Effector memory CD4-positive, alpha-beta T cell (primary cell): ENCODE results near the gene MAT2A.
A peak's percentile ranks its signal among the peaks of the same experiment; 100 is the strongest.
"Not testable (repeated sequence)": the region's sequence is repeated elsewhere in the genome, so short reads cannot be mapped to it uniquely, and the experiment has no call there.

Source experiments
- DNase-seq, 3 donors: peaks; one replicate each; pipeline ENCODE4 v3.0.0-alpha.2; 2020
- H3K27ac ChIP-seq: 2 replicates; pipeline ENCODE4 v1.7.0; 2013; ENCODE audit warnings: mild to moderate bottlenecking, low read length, moderate library complexity; ENCODE audit not compliant: insufficient read depth, poor library complexity, severe bottlenecking
- H3K27me3 ChIP-seq: replicated peaks from 2 replicates; pipeline ENCODE4 v1.7.0; 2013; ENCODE audit warnings: mild to moderate bottlenecking, low read length; ENCODE audit not compliant: insufficient read depth, control insufficient read depth, poor library complexity, severe bottlenecking
- H3K36me3 ChIP-seq: 2 replicates; pipeline ENCODE4 v1.7.0; 2013; ENCODE audit warnings: mild to moderate bottlenecking, low read length, moderate library complexity; ENCODE audit not compliant: control insufficient read depth, insufficient read depth
- H3K4me1 ChIP-seq: 2 replicates; pipeline ENCODE4 v1.7.0; 2013; ENCODE audit warnings: low read length, mild to moderate bottlenecking; ENCODE audit not compliant: control insufficient read depth, insufficient read depth, poor library complexity, severe bottlenecking
- H3K4me3 ChIP-seq: 2 replicates; pipeline ENCODE4 v1.7.0; 2013; ENCODE audit warnings: low read length, low read depth, mild to moderate bottlenecking; ENCODE audit not compliant: insufficient read depth, poor library complexity, severe bottlenecking
- H3K9me3 ChIP-seq: 2 replicates; pipeline ENCODE4 v1.7.0; 2013; ENCODE audit warnings: mild to moderate bottlenecking, low read length, moderate library complexity; ENCODE audit not compliant: control insufficient read depth

Gene MAT2A

DNA sequence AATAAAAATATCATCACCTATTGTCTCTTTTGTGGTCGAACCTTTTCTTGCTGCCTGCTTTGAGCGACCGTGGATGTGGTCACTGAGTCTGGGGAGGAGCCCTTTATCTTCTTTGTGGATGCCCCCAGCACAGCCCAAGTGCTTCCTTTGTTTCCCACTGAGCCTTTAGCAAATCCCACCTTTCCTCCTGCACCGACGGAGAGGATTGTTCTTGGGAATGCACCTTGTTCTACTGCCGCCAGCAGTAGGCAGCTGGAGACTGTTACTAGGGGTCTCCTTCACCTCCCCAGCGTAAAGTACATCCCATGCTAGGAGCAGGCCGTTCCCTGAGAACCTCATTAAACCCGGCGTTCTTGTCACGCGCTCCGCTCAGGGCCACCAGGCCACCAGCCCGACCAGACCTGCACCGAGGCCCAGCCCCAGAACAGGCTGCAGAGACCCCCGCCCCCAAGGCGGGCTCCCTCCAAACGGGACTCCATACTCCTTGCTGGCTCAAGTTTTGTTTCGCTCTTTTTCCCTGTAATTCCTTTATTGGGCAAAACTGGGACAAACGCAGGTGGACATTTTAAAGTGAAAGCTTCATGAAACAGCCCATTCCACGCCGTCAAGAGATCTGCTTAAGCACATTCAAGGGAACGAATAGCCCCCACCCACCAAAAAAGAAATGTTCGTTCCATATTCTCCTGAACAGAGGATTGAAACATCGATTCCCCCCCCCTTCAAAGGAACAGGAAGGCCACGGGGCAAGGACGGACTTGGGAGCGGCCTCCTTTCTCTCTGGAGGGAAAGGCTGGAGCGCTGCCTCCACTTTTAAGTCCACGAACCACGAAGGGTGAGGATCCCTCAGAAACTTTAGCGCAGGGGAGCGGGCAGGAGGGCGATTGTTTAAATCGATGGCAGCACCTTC lies 1.1 kb upstream of the MAT2A start:
- Histone ChIP-seq H3K36me3 (peaks cover 19% of the 10 kb centered on the region), H3K4me1 (peaks cover 20% of the 10 kb centered on the region), H3K27me3 (no peaks in the 10 kb centered on the region), H3K9me3 (no peaks in the 10 kb centered on the region), H3K4me3 (peak overlapping the region; percentile 94), H3K27ac (peak overlapping the region; percentile 77)
- DNase-seq, result peak in 1 of 3 donors; percentile 0

DNA sequence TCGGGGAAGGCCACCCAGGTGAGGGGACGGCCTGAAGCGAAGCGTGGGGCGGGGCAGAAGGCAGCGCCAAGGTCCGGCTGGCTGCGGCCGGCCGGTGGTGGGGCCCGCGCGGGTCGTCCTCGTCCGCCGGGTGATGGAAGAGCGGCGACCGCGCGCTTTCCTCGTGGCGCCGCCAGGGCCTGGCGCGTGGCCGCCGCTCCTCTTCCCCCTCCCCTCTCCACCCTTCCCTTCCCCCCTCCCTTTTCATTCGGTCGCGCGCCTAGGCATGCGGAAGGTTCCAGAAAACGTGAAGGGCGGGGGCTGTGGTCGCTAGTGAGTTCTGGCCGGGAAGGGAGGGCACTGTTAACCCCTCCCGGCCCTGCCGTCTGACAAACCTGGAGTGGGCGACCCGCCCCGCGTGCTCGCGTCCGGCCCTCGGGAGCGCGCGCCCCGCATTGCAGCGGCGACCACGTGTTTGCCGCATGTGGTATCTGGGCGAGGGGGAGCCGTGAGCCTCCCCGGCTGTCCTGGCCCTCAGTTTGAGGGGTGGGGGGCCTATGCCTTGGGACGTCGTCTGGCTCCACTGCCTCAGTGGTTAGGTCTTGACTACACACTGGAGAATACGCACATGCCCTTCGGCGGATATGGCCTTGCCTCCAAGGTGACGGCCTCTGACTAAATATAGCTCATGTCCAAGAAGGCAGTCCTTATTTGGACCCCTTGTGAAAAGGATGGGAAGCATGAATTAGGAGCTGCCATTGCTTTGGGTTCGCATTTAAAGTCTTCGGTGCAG lies 579 bp downstream of the MAT2A start:
- peak; percentile 52 to 63 (median 55) for DNase-seq
- Histone ChIP-seq H3K27ac (peak overlapping the region; percentile 77), H3K4me3 (peak overlapping the region; percentile 94), H3K9me3 (no peaks in the 10 kb centered on the region), H3K4me1 (peaks cover 20% of the 10 kb centered on the region), H3K36me3 (peaks cover 28% of the 10 kb centered on the region), H3K27me3 (no peaks in the 10 kb centered on the region)

DNA sequence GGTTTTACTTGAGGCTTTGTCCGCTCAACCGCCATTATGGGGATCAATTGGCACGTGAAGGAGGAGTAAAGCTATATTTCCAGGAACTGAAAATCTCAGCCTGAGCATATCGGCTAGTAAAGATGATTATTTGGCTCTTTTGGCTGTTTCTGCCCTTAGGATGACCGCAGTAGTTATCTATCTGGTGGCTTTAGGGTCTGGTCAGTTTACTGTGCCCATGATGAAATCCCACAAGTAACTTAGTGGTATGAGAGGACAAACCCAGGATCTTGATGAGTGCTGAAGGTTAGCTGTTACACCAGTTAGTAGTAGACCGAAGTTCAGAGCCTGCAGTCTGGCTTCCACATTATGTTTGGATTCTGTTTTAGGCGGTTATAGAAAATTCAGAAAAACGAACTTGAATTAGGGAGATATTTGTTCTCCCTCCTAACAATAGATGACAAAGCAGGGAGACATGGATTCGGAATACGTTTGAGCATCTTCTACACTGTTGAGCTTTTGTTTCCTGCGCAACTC lies 1.2 kb downstream of the MAT2A start:
- Histone ChIP-seq H3K4me1 (peaks cover 20% of the 10 kb centered on the region), H3K4me3 (peak overlapping the region; percentile 94), H3K27ac (peak overlapping the region; percentile 77), H3K27me3 (no peaks in the 10 kb centered on the region), H3K36me3 (peaks cover 33% of the 10 kb centered on the region), H3K9me3 (no peaks in the 10 kb centered on the region)
- no peak for DNase-seq

GRCh38 chr2:85541262-85541661 lies 2.3 kb downstream of the MAT2A start:
- Histone ChIP-seq H3K4me3 (no peak overlapping the region), H3K4me1 (peaks cover 20% of the 10 kb centered on the region), H3K36me3 (peaks cover 40% of the 10 kb centered on the region), H3K9me3 (no peaks in the 10 kb centered on the region), H3K27me3 (no peaks in the 10 kb centered on the region), H3K27ac (no peak overlapping the region)
- DNase-seq, result no peak

DNA sequence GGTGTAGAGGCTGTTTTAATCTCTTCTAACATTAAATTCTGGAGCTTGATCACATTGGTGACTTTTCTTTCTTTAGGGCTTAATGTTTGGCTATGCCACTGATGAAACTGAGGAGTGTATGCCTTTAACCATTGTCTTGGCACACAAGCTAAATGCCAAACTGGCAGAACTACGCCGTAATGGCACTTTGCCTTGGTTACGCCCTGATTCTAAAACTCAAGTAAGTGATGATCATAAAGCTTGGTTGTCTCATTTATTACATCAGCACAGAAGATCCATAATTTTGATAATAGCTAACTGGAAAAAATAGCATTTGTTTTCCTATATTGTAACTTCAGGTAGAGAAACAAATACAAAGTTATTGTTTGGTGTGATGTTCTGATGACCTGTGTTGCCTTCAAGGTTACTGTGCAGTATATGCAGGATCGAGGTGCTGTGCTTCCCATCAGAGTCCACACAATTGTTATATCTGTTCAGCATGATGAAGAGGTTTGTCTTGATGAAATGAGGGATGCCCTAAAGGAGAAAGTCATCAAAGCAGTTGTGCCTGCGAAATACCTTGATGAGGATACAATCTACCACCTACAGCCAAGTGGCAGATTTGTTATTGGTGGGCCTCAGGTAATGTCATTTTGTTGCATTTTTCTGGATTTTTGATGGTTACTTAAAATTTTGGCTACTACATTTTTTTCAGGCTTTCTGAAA lies 2.9 kb downstream of the MAT2A start:
- Histone ChIP-seq H3K9me3 (no peaks in the 10 kb centered on the region), H3K27ac (no peak overlapping the region), H3K36me3 (peaks cover 40% of the 10 kb centered on the region), H3K27me3 (no peaks in the 10 kb centered on the region), H3K4me1 (peaks cover 20% of the 10 kb centered on the region), H3K4me3 (no peak overlapping the region)
- no peak for DNase-seq

DNA sequence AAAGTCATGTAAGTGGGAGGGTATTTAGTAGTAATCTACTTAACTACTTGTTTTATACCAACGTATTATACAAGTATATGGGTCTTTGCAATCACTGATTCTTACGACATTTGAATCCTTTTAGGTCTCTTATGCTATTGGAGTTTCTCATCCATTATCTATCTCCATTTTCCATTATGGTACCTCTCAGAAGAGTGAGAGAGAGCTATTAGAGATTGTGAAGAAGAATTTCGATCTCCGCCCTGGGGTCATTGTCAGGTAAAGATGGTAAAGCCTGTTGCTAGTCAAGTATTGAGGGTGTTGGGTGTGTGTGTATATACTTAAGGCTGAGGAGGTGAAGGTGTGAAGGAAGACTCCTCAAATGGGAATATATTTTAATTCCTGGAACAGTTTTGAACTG lies 3.8 kb downstream of the MAT2A start:
- peaks cover 40% of the 10 kb centered on the region for H3K36me3 ChIP-seq
- H3K27ac ChIP-seq, result no peak overlapping the region
- DNase-seq, result no peak
- H3K4me1 ChIP-seq, result peaks cover 16% of the 10 kb centered on the region
- no peak overlapping the region for H3K4me3 ChIP-seq
- no peaks in the 10 kb centered on the region for H3K9me3 ChIP-seq
- no peaks in the 10 kb centered on the region for H3K27me3 ChIP-seq

- H3K4me3 ChIP-seq, H3K27me3 ChIP-seq, H3K9me3 ChIP-seq, DNase-seq, H3K27ac ChIP-seq: not testable (repeated sequence)
- Histone ChIP-seq H3K36me3 (peaks cover 40% of the 10 kb centered on the region), H3K4me1 (peaks cover 12% of the 10 kb centered on the region)
Measured at GRCh38 chr2:85544254-85544691, 5.3 kb downstream of the MAT2A start.

DNA sequence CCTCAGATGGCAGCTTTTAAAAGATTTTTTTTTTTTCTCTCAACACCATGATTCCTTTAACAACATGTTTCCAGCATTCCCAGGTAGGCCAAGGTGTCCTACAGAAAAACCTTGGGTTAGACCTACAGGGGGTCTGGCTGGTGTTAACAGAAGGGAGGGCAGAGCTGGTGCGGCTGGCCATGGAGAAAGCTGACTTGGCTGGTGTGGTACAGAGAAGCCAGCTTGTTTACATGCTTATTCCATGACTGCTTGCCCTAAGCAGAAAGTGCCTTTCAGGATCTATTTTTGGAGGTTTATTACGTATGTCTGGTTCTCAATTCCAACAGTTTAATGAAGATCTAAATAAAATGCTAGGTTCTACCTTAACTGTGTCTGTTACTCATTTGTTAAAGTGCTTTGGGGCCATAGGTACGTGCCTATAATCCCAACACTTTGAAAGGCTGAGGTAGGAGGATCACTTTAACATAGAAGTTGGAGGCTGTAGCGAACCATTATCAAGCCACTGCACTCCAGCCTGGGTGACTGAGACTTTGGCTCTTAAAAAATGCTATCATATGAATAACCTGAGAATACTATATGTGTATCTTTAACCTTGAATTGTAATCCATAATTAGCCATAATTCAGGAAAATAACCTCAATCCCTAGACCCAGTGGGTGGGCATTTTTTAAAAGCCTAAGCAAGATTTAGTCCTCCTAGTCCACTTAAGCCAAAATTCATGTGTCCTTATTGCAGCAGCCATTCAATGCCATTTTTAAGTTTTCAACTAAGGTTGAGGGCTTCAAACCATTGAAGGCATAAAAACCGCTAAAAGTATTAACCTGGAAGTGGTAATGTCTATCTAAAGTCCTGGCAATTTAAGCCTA lies 6.2 kb downstream of the MAT2A start:
- H3K27ac ChIP-seq, H3K27me3 ChIP-seq, DNase-seq, H3K4me3 ChIP-seq, H3K9me3 ChIP-seq, H3K4me1 ChIP-seq: not testable (repeated sequence)
- H3K36me3 ChIP-seq, result peaks cover 46% of the 10 kb centered on the region

DNA sequence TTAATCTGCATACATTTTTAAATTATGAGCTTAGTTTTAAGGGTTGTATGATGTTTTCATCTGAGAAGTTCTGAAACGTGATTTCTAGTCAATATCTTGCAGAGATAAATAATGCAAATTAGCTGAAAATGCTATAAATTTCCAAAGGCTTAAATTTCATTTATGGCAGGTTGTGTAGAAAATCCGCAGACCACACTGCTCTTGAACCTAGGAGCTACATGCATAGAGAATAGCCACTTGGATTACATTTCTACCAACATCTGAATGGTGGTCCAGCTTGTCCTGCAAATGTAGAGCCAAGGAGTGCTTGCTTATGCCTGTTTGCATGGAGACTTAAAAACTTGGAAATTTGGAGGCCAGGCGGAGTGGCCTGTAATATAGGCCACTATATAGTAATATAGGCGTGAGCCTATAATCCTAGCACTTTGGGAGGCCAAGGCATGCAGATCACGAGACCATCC lies 6.8 kb downstream of the MAT2A start:
- Histone ChIP-seq H3K27me3 (no peaks in the 10 kb centered on the region), H3K4me1 (peaks cover under 1% of the 10 kb centered on the region), H3K4me3 (no peak overlapping the region), H3K36me3 (peaks cover 52% of the 10 kb centered on the region), H3K27ac (no peak overlapping the region), H3K9me3 (no peaks in the 10 kb centered on the region)
- DNase-seq, result no peak
